HG03432 (cell line): ENCODE results near the gene AJAP1.

Experiments
- ATAC-seq: cut with Tn5 transposase; IDR thresholded peaks from one replicate; pipeline ENCODE4 v1.9.1; 2021; ENCODE audit warnings: mild to moderate bottlenecking, moderate library complexity; ENCODE audit not compliant: unreplicated experiment

Gene AJAP1

GRCh38 chr1:4699376-4700301 is 45.2 kb downstream of the AJAP1 start:
- ATAC-seq, result no peak

GRCh38 chr1:4700801-4701200 is 46.4 kb downstream of the AJAP1 start:
- no peak for ATAC-seq

DNA sequence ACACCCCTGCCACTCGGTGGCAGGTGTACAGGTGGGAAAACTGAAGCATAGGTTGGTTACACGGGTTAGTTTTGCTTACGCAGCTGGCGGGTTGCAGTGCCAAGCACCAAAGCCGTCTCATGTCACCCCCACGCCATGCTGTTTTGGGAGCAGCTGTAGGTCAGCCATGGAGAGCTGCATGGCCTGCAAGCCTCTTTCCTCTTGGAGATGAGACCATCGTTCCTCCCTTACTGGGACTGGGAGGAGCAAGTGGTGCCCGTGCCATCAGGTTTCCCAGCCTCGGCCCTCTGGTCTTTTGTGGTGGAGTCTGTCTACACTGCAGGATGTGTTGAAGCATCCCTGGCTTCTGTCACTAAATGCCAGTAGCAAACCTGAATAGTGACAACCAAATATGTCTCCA is 46.9 kb downstream of the AJAP1 start:
- no peak for ATAC-seq

GRCh38 chr1:4702464-4702863 is 48.1 kb downstream of the AJAP1 start:
- ATAC-seq, result no peak

DNA sequence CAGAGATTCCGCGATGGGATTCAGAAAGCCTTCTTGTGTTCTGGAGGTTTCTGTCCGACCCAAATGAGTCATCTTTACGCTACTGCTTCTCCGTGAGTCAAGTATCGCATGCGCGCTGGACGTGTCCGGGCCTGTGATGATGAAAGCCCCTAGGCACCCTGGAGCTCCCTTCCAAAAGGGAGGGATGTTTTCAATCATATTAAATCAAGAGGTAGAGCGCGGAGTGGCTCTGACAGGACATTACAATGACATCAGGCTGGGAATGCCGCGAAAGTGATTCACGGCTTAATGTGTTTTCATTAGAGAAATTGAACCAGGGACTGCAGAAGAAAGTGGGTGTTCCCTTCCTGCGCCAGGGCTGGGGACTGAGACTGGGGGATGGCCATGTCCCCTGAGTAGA is 48.5 kb downstream of the AJAP1 start:
- ATAC-seq, result no peak

DNA sequence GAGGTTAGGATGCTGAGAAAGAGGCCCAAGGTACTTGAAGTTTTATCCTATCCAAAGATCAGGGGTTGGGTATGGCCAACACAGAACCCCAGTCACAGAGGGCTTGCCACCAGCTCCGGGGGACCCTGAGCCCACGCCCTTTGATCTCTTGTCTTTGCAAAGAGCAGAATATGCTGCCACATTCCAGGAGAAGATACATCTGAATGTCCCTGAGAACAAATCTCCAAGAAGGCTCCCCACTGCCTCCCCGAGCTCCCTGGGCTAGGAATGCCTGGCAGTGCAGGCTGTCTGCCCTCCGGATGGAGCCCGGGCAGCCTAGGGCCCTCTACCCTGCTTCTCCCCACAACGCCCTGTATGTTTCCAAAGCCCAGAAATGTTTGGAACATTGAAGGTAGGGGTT is 49.2 kb downstream of the AJAP1 start:
- ATAC-seq, result no peak

DNA sequence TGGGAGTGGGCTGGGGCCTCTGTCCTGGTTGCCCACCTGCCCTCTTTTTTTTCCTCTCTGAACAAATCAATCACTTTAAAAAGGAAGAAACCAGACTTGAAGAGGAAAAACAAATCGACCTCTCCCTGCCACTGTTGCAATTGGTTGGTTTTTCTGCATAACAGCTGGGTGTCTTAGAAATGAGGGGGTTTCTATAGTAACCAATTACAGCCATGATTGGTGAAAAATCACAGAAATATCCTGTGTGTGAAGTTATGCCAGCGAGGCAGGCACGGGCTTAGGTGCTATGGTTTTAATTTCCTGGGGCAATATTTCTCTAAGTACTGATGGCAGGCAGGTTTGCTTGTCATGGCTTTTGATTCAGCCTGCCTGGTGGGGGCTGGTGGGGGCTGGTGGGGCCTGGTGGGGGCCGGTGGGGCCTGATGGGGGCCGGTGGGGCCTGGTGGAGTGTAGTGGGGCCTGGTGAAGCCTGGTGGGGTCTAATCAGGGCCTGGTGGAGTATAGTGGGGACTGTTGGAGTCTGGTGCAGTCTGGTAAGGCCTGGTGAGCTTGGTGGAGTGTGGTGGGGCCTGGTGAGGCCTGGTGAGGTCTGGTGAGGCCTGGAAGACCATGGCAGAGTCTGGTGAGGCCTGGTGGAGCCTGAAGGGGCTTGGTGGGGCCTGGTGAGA is 54.6 kb downstream of the AJAP1 start:
- ATAC-seq, result no peak

DNA sequence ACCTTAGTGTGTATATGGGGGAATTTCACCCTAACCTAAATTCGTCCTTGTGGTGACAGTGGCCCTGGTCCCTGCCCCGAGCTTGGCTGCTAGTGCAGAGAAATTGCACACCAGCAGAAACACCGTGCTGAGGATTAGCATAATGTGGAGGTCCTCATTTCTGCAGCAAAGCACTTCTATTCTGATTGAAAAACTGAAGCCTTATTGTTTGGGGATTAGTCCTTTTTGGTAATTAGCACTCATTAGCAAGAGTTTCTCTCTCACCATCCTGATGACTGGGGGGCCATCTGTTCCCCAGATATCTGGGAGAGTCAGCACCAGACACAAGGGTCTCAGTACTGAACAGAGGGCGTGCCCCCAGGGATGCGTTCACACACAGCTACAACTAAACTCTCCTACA is 55.2 kb downstream of the AJAP1 start:
- no peak for ATAC-seq

GRCh38 chr1:4710592-4711415 is 56.4 kb downstream of the AJAP1 start:
- no peak for ATAC-seq

DNA sequence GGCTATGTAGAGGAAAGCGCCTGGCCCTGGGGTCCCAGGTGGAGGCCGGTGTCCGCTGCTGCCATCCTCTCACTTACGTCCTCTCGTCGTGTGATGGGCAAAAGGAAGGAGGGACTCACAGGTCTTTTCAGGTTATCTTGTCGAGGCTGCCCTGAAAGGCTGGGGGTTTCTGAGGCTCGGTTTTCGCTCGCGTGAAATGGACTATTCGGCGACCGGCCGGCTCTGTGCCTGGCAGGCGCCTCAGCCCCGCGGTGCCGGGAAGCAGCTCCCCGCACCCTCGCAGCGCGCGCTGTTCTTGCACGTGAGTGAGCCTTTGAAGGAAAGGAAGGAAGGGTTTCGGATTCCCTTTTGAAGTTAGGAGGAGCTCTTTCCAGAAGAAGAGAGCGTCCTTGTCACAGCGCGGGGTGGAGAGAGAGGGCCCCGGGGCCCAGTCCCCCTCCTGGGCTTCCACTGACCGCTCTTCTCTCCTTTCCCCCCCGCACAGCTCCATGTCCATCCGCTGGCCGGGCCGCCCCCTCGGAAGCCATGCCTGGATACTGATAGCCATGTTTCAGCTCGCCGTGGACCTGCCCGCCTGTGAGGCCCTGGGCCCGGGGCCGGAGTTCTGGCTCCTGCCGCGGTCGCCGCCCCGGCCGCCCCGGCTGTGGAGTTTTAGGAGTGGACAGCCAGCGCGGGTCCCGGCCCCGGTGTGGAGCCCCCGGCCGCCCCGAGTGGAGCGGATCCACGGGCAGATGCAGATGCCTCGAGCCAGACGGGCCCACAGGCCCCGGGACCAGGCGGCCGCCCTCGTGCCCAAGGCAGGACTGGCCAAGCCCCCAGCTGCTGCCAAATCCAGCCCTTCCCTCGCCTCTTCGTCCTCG is 57.2 kb downstream of the AJAP1 start:
- ATAC-seq, result no peak

GRCh38 chr1:4713669-4714068 is 59.3 kb downstream of the AJAP1 start:
- ATAC-seq, result no peak

GRCh38 chr1:4716406-4716805 is 62.0 kb downstream of the AJAP1 start:
- no peak for ATAC-seq

DNA sequence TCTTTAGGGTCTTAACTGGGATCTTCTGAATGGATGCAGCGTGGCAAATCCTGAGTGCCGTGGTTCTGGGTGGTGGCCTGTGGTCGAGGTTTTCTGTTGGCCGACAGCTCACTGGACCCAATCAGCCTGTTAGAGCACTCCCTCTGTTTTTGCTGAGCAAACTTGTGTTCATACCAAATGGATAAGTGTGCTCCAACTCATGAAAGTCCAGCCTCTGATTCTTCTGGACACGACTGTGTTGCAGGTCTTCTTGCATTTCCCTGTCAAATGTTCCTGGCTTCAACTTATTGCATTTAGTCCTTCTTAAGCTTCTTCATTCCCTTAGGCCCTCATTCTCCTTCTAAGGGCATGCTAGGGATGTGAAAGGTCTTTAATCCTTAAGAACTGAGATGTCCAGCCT is 63.7 kb downstream of the AJAP1 start:
- no peak for ATAC-seq

- no peak for ATAC-seq
Observed at GRCh38 chr1:4723106-4723505, 68.7 kb downstream of the AJAP1 start.

GRCh38 chr1:4724001-4724400 is 69.6 kb downstream of the AJAP1 start:
- no peak for ATAC-seq

DNA sequence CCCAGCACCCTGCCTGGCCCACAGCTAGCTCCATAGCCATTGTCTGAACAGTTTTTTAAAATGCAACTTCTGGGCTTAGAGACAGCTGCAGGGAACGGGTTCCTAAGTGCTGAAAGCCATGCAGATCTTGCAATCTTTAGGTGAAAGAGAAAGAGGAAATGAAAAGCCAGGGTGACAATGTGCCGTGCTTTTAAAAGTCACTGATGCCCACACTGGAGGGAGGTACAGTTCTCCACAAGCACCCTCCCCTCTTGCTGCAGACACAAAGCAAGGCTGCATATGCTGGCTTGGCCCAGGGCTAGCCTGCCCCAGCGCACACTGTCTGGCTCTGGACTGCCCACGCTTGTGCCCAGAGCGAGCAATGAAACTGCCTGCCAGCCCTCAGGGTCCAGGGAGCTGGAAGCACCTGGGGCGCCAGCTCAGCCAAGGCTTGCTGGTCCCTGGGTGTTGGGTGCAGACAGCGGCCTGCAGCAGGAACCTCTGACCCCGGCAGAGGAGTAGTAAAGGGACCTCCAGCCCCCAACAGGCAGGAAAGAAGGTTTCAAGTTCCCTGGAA is 70.4 kb downstream of the AJAP1 start:
- no peak for ATAC-seq

DNA sequence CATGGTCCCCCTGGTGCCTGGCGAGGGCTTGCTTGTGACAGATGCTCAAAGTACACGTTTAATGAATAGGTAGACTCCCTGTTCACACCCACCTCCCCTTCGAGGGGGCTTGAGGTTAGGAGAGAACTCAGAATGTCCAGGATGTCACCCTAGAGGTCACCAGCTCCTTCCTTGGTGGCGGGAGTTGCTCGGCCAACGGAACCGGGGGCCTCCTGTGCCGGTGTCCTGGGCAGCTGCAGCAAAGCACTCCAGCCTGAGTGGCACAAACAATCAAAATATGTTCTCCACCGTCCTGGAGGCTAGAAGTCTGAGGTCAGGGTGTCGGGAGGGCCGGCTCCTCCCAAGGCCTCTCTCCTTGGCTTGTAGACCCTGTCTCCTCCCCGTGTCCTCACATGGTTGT is 71.0 kb downstream of the AJAP1 start:
- no peak for ATAC-seq

GRCh38 chr1:4726620-4727341 is 72.4 kb downstream of the AJAP1 start:
- no peak for ATAC-seq

- no peak for ATAC-seq
Observed at GRCh38 chr1:4728319-4729089, 74.1 kb downstream of the AJAP1 start.
